Stimulated activated naive CD4-positive, alpha-beta T cell treated with Interleukin-2 at 50 U/mL for 16 hours (primary cell): Measurements from ENCODE around the gene KCNIP2.

ENCODE experiments used
- DNase-seq: peaks from one replicate; lab custom pipeline; 2025; lab: John Stamatoyannopoulos, UW

KCNIP2 gene

DNA sequence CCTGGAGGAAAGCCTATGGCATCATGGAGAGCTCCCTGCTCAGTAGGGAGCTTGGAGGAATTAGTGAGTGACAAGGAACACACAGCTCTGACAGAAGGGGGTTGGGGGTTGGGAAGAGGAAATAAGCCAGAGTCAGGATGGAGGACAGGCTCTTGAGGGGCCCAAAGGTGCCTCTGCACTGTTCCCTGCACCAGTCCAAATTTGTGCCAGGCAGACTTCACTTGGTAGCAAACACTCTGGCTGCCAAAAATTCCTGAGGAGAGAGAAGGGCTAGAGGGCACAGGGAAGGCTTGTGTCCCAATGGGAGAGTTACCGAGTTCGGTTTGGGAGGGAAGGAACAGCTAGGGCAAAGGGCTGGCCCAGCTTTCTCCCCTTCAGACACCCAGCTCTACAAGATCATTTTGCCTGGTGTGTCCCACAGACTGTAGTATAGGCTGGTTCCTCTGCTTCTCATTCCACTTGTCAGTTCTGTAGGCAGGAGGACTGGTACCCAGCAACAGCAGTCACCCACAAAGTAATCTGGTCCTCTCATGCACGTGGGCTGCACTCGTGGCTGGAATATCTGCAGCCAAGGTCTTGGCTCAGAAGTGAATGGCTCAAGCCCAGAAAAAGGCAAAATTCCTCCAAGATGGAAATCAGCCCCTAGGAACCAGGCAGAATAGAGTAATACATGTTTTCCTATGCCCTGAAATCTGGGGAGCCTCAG lies 8.0 kb upstream of the KCNIP2 start:
- DNase-seq, result no peak

- no peak for DNase-seq
Measured at GRCh38 chr10:101850749-101851148, 7.1 kb upstream of the KCNIP2 start.

- DNase-seq, result no peak
Measured at GRCh38 chr10:101848894-101849351, 5.3 kb upstream of the KCNIP2 start.

DNA sequence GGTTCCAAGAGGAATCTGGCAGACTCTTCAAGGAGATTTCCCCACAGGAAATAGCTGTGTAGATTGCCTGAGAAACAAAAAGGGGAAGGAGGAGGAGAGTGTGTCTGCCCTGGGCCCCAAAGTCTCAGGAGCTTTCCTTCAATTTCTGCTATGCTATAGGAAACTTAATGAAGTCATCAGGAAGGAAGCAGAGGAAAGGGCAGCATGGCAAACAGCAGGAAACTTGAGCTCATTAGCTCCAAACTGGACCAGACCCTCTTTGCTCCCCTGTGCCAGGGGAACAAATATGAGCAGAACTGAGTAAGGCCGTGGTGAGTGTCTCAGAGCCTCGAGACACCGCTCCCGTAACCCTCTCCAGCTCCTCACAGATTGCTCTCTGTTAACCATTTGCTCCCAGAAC lies 4.8 kb upstream of the KCNIP2 start:
- no peak for DNase-seq

GRCh38 chr10:101845893-101846292 lies 2.3 kb upstream of the KCNIP2 start:
- DNase-seq, result no peak

- no peak for DNase-seq
Measured at GRCh38 chr10:101841826-101842225, 1.8 kb downstream of the KCNIP2 start.

- DNase-seq, result peak; percentile 58
Measured at GRCh38 chr10:101840741-101841453, 2.7 kb downstream of the KCNIP2 start.

GRCh38 chr10:101840102-101840684 lies 3.4 kb downstream of the KCNIP2 start:
- no peak for DNase-seq

DNA sequence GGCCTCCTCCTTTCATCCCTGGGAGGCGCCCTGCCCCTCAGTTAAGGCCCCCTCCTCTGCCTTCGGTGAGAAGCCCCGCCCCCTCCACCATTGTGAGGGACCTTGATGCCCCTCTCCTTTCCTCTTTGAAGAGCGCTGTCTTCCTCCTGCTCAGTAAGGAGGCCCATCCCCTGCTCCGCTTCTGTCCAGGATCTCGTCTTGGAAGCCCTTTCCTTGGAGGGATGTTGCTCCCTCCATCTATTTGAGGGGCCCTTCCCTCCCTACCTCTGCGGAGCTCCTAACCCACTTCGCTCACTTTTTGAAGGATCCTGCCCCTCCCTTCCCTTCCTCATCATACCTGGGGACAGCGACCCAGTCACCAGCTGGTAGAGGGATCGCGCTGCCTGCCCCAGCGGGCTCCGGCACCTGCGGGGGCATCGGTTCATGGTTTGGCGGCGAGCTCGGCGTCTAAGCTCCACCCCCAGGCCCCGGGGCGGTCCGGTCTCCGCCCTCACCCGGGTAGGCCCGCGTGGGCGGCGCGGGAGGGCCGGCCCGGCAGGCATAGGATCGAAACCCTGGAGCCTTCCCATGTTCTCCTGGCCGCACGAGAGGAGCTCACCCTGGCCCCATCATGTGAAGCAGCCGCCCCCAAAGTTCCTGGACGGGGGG lies 4.1 kb downstream of the KCNIP2 start:
- DNase-seq, result peak; percentile 43

- DNase-seq, result no peak
Measured at GRCh38 chr10:101839002-101839401, 4.6 kb downstream of the KCNIP2 start.

GRCh38 chr10:101838416-101838970 lies 5.1 kb downstream of the KCNIP2 start:
- DNase-seq, result no peak

- DNase-seq, result no peak
Measured at GRCh38 chr10:101837748-101838147, 5.9 kb downstream of the KCNIP2 start.

DNA sequence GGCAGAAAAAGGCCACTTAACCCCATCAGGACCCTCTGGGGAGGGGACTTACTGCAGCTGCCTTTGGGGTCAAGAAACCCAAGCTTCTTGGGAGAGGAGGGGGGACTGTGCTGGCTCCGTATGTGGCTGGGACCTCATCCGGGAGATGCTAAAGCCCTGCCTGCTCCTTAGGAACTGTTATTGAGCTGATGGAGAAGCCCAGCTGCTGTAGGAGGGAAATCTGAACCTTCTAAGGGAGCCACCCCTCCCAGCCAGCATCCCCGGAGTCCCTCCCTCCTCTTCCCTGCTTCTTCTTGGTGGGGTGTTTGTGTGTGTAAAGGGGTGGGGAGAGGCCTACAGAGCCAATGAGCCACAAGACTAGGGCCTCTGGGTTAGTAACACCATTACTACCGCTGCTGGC lies 8.2 kb downstream of the KCNIP2 start:
- DNase-seq, result no peak

- DNase-seq, result no peak
Measured at GRCh38 chr10:101834341-101834740, 9.3 kb downstream of the KCNIP2 start.

- DNase-seq, result no peak
Measured at GRCh38 chr10:101833466-101833865, 10.1 kb downstream of the KCNIP2 start.

DNA sequence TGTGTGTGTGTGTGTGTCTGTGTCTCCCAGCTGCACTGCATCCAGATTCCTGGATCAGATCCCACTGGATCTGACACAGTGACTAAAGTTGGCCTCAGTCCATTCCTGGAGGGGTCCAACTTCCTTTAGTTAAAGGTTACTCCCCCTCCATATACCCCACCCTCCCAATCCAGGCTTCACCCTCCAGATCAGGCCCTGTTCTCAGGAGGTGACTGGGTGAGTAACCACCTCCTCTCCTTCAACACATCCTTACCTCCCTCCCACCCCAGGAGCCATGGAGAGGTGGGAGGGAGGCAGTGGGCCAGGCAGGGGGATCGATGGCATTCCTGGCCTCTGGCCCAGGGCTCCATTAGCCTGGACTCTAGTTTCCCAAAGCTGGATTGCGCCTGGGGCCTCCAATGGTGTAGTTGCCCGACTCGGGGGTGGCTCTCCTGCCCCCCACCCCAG lies 11.3 kb downstream of the KCNIP2 start:
- no peak for DNase-seq

- no peak for DNase-seq
Measured at GRCh38 chr10:101831169-101831811, 12.3 kb downstream of the KCNIP2 start.

- peak; percentile 93 for DNase-seq
Measured at GRCh38 chr10:101830322-101831168, 13.1 kb downstream of the KCNIP2 start.

DNA sequence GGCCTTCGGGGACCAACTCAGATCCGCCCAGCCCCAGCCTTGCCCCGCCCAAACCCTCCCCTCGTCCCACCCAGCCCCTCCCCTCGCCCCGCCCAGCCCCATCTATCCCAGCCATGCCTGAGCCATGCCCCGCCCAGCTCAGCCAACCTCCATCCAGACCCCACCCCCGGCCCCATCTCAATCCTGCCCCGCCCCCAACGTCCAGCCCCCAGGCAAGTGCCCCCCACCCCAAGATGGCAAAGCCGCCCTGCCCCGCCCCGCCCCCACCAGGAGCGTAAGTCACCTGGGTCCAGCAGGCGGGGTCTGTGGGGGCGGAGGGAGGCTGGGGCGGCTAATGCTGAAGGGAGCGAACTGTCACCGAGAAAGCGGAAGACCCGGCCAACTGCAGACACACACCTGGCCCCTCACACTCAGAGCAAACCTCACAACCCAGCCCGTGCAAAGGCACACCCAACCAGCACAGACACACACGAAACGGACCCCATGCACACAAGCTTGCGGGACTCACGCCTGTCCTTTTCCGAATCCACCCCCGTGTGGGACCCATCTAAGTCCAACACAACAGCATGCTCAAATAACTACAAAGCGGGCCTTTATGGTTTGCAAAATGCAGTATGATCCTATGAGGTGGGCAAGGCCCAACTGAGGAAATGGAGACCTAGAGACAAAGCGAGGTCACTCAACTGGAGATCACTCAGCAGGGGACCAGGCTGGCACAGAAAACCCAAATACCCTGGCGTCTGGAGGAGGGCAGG lies 13.9 kb downstream of the KCNIP2 start:
- DNase-seq, result peak; percentile 68
